ENCODE measurements around the gene CDHR3. TPM values are rescaled to one million over a fixed set of nuclear protein-coding genes. Genes with fewer than 3 reads are reported as not detected.

CDHR3 gene
- total RNA-seq, 1 experiment from 2014 or later, result 19.1 TPM

GRCh38 chr7:105979405-105979804 is 16.3 kb downstream of the CDHR3 start:
- ChIA-PET POLR2A (no interaction called here), CTCF (interaction anchor here (2.8 kb wide), 1 partner anchor 11 kb away, joined by 12 read pairs; no protein-coding TSS in a partner anchor)
- no peaks in the 10 kb centered on the region for H3K9me3 Mint-ChIP-seq
- no peak overlapping the region for H3K27ac Mint-ChIP-seq
- H3K36me3 Mint-ChIP-seq, result no peaks in the 10 kb centered on the region
- no peaks in the 10 kb centered on the region; the same call in 1 of the 2 replicates for H3K27me3 Mint-ChIP-seq (ENCODE audit: low read depth)
- ATAC-seq, result no peak
- no peak overlapping the region for H3K4me3 Mint-ChIP-seq
- TF ChIP-seq EMX1 (CRISPR knock-in tag; IDR thresholded peaks at IDR 0.05) (no peak), AFF4 (CRISPR knock-in tag; IDR thresholded peaks at IDR 0.05; ENCODE audit: borderline replicate concordance) (no peak), ZBTB43 (CRISPR knock-in tag; IDR thresholded peaks at IDR 0.05) (no peak), NR3C1 (CRISPR knock-in tag; conservative IDR thresholded peaks at IDR 0.05; ENCODE audit: low read depth) (no peak), ELF4 (CRISPR knock-in tag; IDR thresholded peaks at IDR 0.05; ENCODE audit: low read depth) (no peak), ATF2 (CRISPR knock-in tag; IDR thresholded peaks at IDR 0.05; ENCODE audit: borderline replicate concordance, low read depth) (no peak), MYBL2 (CRISPR knock-in tag; IDR thresholded peaks at IDR 0.05) (no peak), PRRX2 (CRISPR knock-in tag; IDR thresholded peaks at IDR 0.05) (no peak), ZNF232 (CRISPR knock-in tag; IDR thresholded peaks at IDR 0.05) (no peak), MAX (CRISPR knock-in tag; IDR thresholded peaks at IDR 0.05) (no peak), NFATC4 (CRISPR knock-in tag; IDR thresholded peaks at IDR 0.05) (no peak), ZNF671 (CRISPR knock-in tag; IDR thresholded peaks at IDR 0.05) (no peak), ETV6 (CRISPR knock-in tag; IDR thresholded peaks at IDR 0.05) (no peak)
- TF ChIP-seq, protein P1, sequence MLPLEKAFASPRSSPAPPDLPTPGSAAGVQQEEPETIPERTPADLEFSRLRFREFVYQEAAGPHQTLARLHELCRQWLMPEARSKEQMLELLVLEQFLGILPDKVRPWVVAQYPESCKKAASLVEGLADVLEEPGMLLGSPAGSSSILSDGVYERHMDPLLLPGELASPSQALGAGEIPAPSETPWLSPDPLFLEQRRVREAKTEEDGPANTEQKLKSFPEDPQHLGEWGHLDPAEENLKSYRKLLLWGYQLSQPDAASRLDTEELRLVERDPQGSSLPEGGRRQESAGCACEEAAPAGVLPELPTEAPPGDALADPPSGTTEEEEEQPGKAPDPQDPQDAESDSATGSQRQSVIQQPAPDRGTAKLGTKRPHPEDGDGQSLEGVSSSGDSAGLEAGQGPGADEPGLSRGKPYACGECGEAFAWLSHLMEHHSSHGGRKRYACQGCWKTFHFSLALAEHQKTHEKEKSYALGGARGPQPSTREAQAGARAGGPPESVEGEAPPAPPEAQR (CRISPR knock-in tag; IDR thresholded peaks at IDR 0.05), result no peak
- TF ChIP-seq, protein P2, sequence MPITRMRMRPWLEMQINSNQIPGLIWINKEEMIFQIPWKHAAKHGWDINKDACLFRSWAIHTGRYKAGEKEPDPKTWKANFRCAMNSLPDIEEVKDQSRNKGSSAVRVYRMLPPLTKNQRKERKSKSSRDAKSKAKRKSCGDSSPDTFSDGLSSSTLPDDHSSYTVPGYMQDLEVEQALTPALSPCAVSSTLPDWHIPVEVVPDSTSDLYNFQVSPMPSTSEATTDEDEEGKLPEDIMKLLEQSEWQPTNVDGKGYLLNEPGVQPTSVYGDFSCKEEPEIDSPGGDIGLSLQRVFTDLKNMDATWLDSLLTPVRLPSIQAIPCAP (CRISPR knock-in tag; IDR thresholded peaks at IDR 0.05), result no peak
- no peak for DNase-seq (ENCODE audit: low spot score)
- H3K4me1 Mint-ChIP-seq, result peaks cover 48% of the 10 kb centered on the region

GRCh38 chr7:105980645-105981396 is 17.8 kb downstream of the CDHR3 start:
- CTCF ChIA-PET, result interaction anchor here (0.6 to 2.1 kb wide), 6 partner anchors 8 to 324 kb away, joined by 3 to 11 read pairs (median 4); no protein-coding TSS in a partner anchor
- Mint-ChIP-seq H3K4me1 (peaks cover 53% of the 10 kb centered on the region), H3K36me3 (no peaks in the 10 kb centered on the region), H3K27me3 (ENCODE audit: low read depth) (no peaks in the 10 kb centered on the region), H3K4me3 (no peak overlapping the region), H3K27ac (peak overlapping the region; percentile 72), H3K9me3 (no peaks in the 10 kb centered on the region)
- ATAC-seq, result no peak
- TF ChIP-seq SP1 (CRISPR knock-in tag; conservative IDR thresholded peaks at IDR 0.05) (no peak), PRRX2 (CRISPR knock-in tag; IDR thresholded peaks at IDR 0.05) (no peak), MAX (CRISPR knock-in tag; IDR thresholded peaks at IDR 0.05) (0 out of 2 replicates have a peak, but pooled peaks have one; percentile 22)
- TF ChIP-seq, protein P2 (CRISPR knock-in tag; IDR thresholded peaks at IDR 0.05), result no peak
- no peak for DNase-seq (ENCODE audit: low spot score)
- POLR2A ChIA-PET, result no interaction called here
